Measurements from ENCODE around the gene MICU2.

DNA sequence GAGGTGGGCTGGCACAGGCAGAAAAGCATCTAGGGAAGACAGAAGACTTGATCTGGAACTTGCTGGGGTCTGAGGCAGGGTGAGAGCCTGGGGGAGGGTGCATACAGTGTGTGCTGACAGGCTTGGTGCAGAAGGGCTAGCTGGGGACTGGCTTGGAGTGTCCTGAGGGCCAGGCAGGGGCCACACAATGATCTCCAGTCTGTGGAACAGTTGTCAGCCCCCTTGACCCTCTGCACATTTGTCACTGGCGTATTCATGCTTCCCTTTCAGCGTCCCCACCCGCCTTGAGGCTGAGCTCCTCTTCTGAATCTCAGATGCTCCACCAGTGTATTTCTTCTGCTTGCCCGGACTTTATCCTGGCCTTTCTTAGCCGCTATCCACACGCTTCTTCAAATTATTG, 2.8 kb upstream of the MICU2 start:
- TF ChIP-seq, protein P1, sequence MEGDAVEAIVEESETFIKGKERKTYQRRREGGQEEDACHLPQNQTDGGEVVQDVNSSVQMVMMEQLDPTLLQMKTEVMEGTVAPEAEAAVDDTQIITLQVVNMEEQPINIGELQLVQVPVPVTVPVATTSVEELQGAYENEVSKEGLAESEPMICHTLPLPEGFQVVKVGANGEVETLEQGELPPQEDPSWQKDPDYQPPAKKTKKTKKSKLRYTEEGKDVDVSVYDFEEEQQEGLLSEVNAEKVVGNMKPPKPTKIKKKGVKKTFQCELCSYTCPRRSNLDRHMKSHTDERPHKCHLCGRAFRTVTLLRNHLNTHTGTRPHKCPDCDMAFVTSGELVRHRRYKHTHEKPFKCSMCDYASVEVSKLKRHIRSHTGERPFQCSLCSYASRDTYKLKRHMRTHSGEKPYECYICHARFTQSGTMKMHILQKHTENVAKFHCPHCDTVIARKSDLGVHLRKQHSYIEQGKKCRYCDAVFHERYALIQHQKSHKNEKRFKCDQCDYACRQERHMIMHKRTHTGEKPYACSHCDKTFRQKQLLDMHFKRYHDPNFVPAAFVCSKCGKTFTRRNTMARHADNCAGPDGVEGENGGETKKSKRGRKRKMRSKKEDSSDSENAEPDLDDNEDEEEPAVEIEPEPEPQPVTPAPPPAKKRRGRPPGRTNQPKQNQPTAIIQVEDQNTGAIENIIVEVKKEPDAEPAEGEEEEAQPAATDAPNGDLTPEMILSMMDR (conservative IDR thresholded peaks at IDR 0.05; ENCODE audit: low read depth, low read length): no peak
- no peak for TF ChIP-seq EZH2 (IDR thresholded peaks at IDR 0.05; ENCODE audit: low read length, unreplicated experiment)
- TF ChIP-seq EZH2phosphoT487 (IDR thresholded peaks at IDR 0.05; ENCODE audit: borderline replicate concordance, low read length): no peak
